Lower leg skin (tissue), 4 donors: ENCODE measurements around the gene KRTAP10-4. TPM values are rescaled to one million over a fixed set of nuclear protein-coding genes. Genes with fewer than 3 reads are reported as not detected.
A peak's percentile ranks its signal among the peaks of the same experiment; 100 is the strongest.

Experiments
- DNase-seq, 2 donors: peaks; one replicate each; pipeline ENCODE4 v3.0.0-alpha.2; 2019; ENCODE audit warnings: low spot score in 2 of 2
- H3K4me3 ChIP-seq: fragments of 200-600 bp; sonication (generic); 2 replicates; pipeline ENCODE4 v1.5.1; 2017; ENCODE audit warnings: mild to moderate bottlenecking, low read depth; ENCODE audit not compliant: poor library complexity, severe bottlenecking
- CTCF ChIP-seq, 3 donors: fragments of 450-650 bp; IDR thresholded peaks; one replicate each; pipeline ENCODE4 v1.5.1; 2016; ENCODE audit warnings: antibody characterized with exemption in 3 of 3, mild to moderate bottlenecking in 3 of 3, moderate library complexity in 2 of 3
- POLR2A ChIP-seq, 2 donors: fragments of 450-650 bp; IDR thresholded peaks; one replicate each; pipeline ENCODE4 v1.6.1; 2016 to 2017; ENCODE audit warnings: antibody characterized with exemption in 2 of 2, mild to moderate bottlenecking in 1 of 2, moderate library complexity in 1 of 2
- WGBS, 2 donors: methylation state at CpG; one replicate each; pipeline ENCODE4 v1.1.5; 2018; 5-methylcytosine and 5-hydroxymethylcytosine counted together
- intact Hi-C: fragments of 100-400 bp; cut with DNase I; formaldehyde crosslinking; loops from one replicate; pipeline ENCODE4 v1.15.0; 2023; ENCODE audit warnings: low total_unique reads
- total RNA-seq, 4 donors: library from RNA; depleted of rRNA; stranded (reverse); fragments of >200 nt; gene quantifications; one replicate each; pipeline ENCODE4 v1.1.0, GENCODE V29; 2016

The KRTAP10-4 gene
- total RNA-seq, 4 donors from 2014 or later, result 6.3 TPM; not detected in 3

GRCh38 chr21:44534688-44535087 lies 38.8 kb upstream of the KRTAP10-4 start:
- 85% methylated on average over 6 of the region's 6 CpGs for WGBS, 2 donors
- TF ChIP-seq POLR2A (IDR thresholded peaks at IDR 0.05), result no peak
- no peak for TF ChIP-seq CTCF (IDR thresholded peaks at IDR 0.05)
- H3K4me3 ChIP-seq, result no peak overlapping the region
- DNase-seq, result peak in 1 of 2 donors; percentile 57
- intact Hi-C loops, result no loop called here

GRCh38 chr21:44535963-44536362 lies 37.6 kb upstream of the KRTAP10-4 start:
- intact Hi-C loops, result no loop called here
- peak in 1 of 2 donors; percentile 71 for DNase-seq
- H3K4me3 ChIP-seq, result no peak overlapping the region
- TF ChIP-seq POLR2A (IDR thresholded peaks at IDR 0.05), result no peak
- TF ChIP-seq CTCF (IDR thresholded peaks at IDR 0.05), result no peak
- 60% methylated on average over 7 of the region's 7 CpGs for WGBS, 2 donors

GRCh38 chr21:44537930-44538911 lies 35.3 kb upstream of the KRTAP10-4 start:
- TF ChIP-seq CTCF (IDR thresholded peaks at IDR 0.05) (no peak), POLR2A (IDR thresholded peaks at IDR 0.05) (no peak)
- peak in 1 of 2 donors; percentile 75 for DNase-seq
- no peak overlapping the region for H3K4me3 ChIP-seq
- intact Hi-C loops, result no loop called here
- 93 to 96% methylated on average over 25 to 32 of the region's 33 CpGs for WGBS, 2 donors

- DNase-seq, result peak in 1 of 2 donors; percentile 81
- WGBS, 2 donors, result 70 to 76% methylated on average over 14 of the region's 14 CpGs
- H3K4me3 ChIP-seq, result no peak overlapping the region
- TF ChIP-seq CTCF (IDR thresholded peaks at IDR 0.05), result no peak
- no peak for TF ChIP-seq POLR2A (IDR thresholded peaks at IDR 0.05)
- intact Hi-C loops, result no loop called here
These were observed 34.5 kb upstream of the KRTAP10-4 start for GRCh38 chr21:44539046-44539445.

- 75 to 83% methylated on average over 20 to 21 of the region's 21 CpGs for WGBS, 2 donors
- no peak within 1 kb of the TSS for H3K4me3 ChIP-seq
- DNase-seq, result peak; percentile 6 to 79
- TF ChIP-seq POLR2A (IDR thresholded peaks at IDR 0.05) (no peak), CTCF (IDR thresholded peaks at IDR 0.05) (no peak)
- intact Hi-C loops, result no loop called here
These were observed 33.4 kb upstream of the KRTAP10-4 start, which contains the start of gene KRTAP10-1 for GRCh38 chr21:44539991-44540666. TSS of gene KRTAP10-1 (minus strand) at chr21:44540195. CDS start at chr21:44540150, 45 bp downstream.
